ENCODE data around the gene EVC. TPM values are rescaled to one million over a fixed set of nuclear protein-coding genes. Genes with fewer than 3 reads are reported as not detected.

EVC gene
- total RNA-seq, 1 donor from 2014 or later, result 9.5 TPM

DNA sequence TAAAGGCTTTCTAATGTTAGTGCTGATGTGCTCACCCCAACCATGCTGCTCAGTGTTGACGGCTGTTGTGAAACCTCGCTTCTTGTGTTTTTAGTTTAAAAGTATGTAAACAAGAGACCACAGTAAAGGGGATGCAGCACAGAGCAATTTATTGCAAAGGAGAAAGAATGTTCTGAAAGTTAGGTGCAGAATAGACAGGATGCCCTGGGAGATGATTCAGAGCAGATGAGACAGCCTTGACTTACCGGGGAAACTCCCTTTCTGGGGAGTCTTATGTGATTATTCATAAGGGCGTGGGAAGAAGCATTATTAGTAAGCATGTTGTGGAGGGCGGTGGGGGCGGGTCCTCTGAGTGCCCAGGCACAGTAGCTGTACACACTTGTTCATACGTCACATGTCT lies 47.7 kb downstream of the EVC start:
- H3K4me3 ChIP-seq (ENCODE audit: low read depth, low read length), result no peak overlapping the region
- no peak for TF ChIP-seq CTCF (IDR thresholded peaks at IDR 0.05; ENCODE audit: insufficient read depth, low read length, severe bottlenecking)
- peak; percentile 95 for FAIRE-seq
- H3K27me3 ChIP-seq (ENCODE audit: control insufficient read depth, insufficient read depth, low read length), result no peaks in the 10 kb centered on the region
- peak; percentile 99 for DNase-seq (ENCODE audit: low read depth)
- H3K36me3 ChIP-seq (ENCODE audit: control insufficient read depth, insufficient read depth, low read length), result peaks cover 22% of the 10 kb centered on the region

DNA sequence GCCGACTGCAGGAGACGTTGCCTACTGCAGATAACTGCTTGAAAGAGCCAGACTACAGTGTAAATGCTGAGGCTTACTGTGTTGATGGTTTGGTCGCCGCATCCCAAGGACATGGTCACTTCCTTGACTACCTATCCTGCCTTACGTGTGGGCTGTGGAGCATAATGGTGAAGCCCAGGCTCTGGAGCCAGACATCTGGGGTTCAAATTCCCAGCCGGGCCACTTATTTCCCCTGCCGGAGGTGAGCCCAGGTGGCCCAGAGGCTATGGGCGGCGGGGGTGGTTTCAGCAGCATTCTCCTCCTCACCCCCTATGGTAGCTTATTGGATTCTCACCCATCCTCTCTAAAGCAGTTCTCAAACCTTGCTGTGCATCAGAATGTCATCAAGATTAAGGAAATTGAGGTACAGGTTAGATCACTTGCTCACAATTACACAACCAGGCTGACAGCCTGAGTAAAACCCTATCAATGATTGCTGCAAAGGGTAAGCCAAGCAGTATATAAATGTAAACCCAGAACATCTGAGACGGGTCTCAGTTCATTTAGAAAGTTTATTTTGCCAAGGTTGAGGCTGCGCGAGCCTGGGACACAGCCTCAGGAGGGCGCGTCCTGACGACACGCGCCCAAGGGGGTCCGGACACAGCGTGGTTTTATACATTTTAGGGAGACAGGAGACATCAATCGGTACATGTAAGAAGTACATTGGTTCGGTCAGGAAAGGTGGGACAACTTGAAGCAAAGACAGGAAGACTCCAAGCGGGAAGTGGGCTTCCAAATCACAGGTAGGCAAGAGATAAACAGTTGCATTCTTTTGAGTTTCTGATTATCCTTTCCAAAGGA lies 48.5 kb downstream of the EVC start:
- Histone ChIP-seq H3K4me3 (ENCODE audit: low read depth, low read length) (no peak overlapping the region), H3K27me3 (ENCODE audit: control insufficient read depth, insufficient read depth, low read length) (no peaks in the 10 kb centered on the region), H3K36me3 (ENCODE audit: control insufficient read depth, insufficient read depth, low read length) (peaks cover 19% of the 10 kb centered on the region)
- FAIRE-seq, result no peak
- peak; percentile 53 for DNase-seq (ENCODE audit: low read depth)
- TF ChIP-seq CTCF (IDR thresholded peaks at IDR 0.05; ENCODE audit: insufficient read depth, low read length, severe bottlenecking), result no peak

- Histone ChIP-seq H3K4me3 (ENCODE audit: low read depth, low read length) (no peak overlapping the region), H3K36me3 (ENCODE audit: control insufficient read depth, insufficient read depth, low read length) (peaks cover 13% of the 10 kb centered on the region), H3K27me3 (ENCODE audit: control insufficient read depth, insufficient read depth, low read length) (no peaks in the 10 kb centered on the region)
- no peak for TF ChIP-seq CTCF (IDR thresholded peaks at IDR 0.05; ENCODE audit: insufficient read depth, low read length, severe bottlenecking)
- no peak for DNase-seq (ENCODE audit: low read depth)
- no peak for FAIRE-seq
Measured at GRCh38 chr4:5760246-5760645, 49.2 kb downstream of the EVC start.

- Histone ChIP-seq H3K4me3 (ENCODE audit: low read depth, low read length) (no peak overlapping the region), H3K36me3 (ENCODE audit: control insufficient read depth, insufficient read depth, low read length) (peaks cover 12% of the 10 kb centered on the region), H3K27me3 (ENCODE audit: control insufficient read depth, insufficient read depth, low read length) (no peaks in the 10 kb centered on the region)
- no peak for TF ChIP-seq CTCF (IDR thresholded peaks at IDR 0.05; ENCODE audit: insufficient read depth, low read length, severe bottlenecking)
- DNase-seq (ENCODE audit: low read depth), result no peak
- no peak for FAIRE-seq
Measured at GRCh38 chr4:5760936-5761480, 50.0 kb downstream of the EVC start.

GRCh38 chr4:5770051-5770450 lies 59.0 kb downstream of the EVC start:
- no peak for TF ChIP-seq CTCF (IDR thresholded peaks at IDR 0.05; ENCODE audit: insufficient read depth, low read length, severe bottlenecking)
- no peak overlapping the region for H3K4me3 ChIP-seq (ENCODE audit: low read depth, low read length)
- peaks cover 2% of the 10 kb centered on the region for H3K36me3 ChIP-seq (ENCODE audit: control insufficient read depth, insufficient read depth, low read length)
- H3K27me3 ChIP-seq (ENCODE audit: control insufficient read depth, insufficient read depth, low read length), result no peaks in the 10 kb centered on the region
- FAIRE-seq, result no peak
- no peak for DNase-seq (ENCODE audit: low read depth)
